GM21529 (cell line): ENCODE data around the gene CLCN3.
A peak's percentile ranks its signal among the peaks of the same experiment; 100 is the strongest.
"Not testable (repeated sequence)": the region's sequence is repeated elsewhere in the genome, so short reads cannot be mapped to it uniquely, and the experiment has no call there.

Source experiments
- ATAC-seq: cut with Tn5 transposase; IDR thresholded peaks from one replicate; pipeline ENCODE4 v1.9.1; 2021; ENCODE audit not compliant: unreplicated experiment

Gene CLCN3

GRCh38 chr4:169617306-169617705 lies 3.1 kb upstream of the CLCN3 start:
- ATAC-seq = no peak

- no peak for ATAC-seq
Measured at GRCh38 chr4:169618286-169618685, 2.1 kb upstream of the CLCN3 start.

- ATAC-seq = no peak
Measured at GRCh38 chr4:169618986-169619385, 1.4 kb upstream of the CLCN3 start.

- ATAC-seq = peak; percentile 39
Measured at GRCh38 chr4:169619518-169619957, 840 bp upstream of the CLCN3 start.

- ATAC-seq = no peak
Measured at GRCh38 chr4:169620880-169621248, 486 bp downstream of the CLCN3 start.

GRCh38 chr4:169621731-169622492 lies 1.5 kb downstream of the CLCN3 start:
- ATAC-seq = peak; percentile 22

- no peak for ATAC-seq
Measured at GRCh38 chr4:169622566-169622965, 2.2 kb downstream of the CLCN3 start.

GRCh38 chr4:169624012-169624411 lies 3.6 kb downstream of the CLCN3 start:
- ATAC-seq = not testable (repeated sequence)

- ATAC-seq = no peak
Measured at GRCh38 chr4:169625886-169626285, 5.5 kb downstream of the CLCN3 start.

- peak; percentile 25 for ATAC-seq
Measured at GRCh38 chr4:169626331-169627282, 6.2 kb downstream of the CLCN3 start.

- ATAC-seq = peak; percentile 53
Measured at GRCh38 chr4:169627307-169627706, 6.9 kb downstream of the CLCN3 start.

GRCh38 chr4:169628579-169628978 lies 8.2 kb downstream of the CLCN3 start:
- no peak for ATAC-seq

GRCh38 chr4:169630069-169630468 lies 9.7 kb downstream of the CLCN3 start:
- no peak for ATAC-seq

GRCh38 chr4:169632896-169633295 lies 12.5 kb downstream of the CLCN3 start:
- ATAC-seq = no peak

GRCh38 chr4:169634975-169635374 lies 14.6 kb downstream of the CLCN3 start:
- ATAC-seq = no peak

- no peak for ATAC-seq
Measured at GRCh38 chr4:169640261-169640870, 20.0 kb downstream of the CLCN3 start.

- no peak for ATAC-seq
Measured at GRCh38 chr4:169644802-169645201, 24.4 kb downstream of the CLCN3 start.

- ATAC-seq = no peak
Measured at GRCh38 chr4:169645627-169646026, 25.2 kb downstream of the CLCN3 start.

GRCh38 chr4:169649545-169650226 lies 29.3 kb downstream of the CLCN3 start:
- ATAC-seq = no peak

GRCh38 chr4:169650227-169650936 lies 30.0 kb downstream of the CLCN3 start:
- ATAC-seq = no peak
